ENCODE data around the gene TDRD9. TPM values are rescaled to one million over a fixed set of nuclear protein-coding genes. Genes with fewer than 3 reads are reported as not detected.
A peak's percentile ranks its signal among the peaks of the same experiment; 100 is the strongest.

Gene TDRD9
- total and polyA plus RNA-seq, 8 donors: 0.63 to 9.1 (median 2.2) TPM

GRCh38 chr14:103989964-103990363 is 61.7 kb downstream of the TDRD9 start:
- intact Hi-C loops (cut with DNase I): no loop called here
- no peak for TF ChIP-seq CTCF (IDR thresholded peaks at IDR 0.05)
- DNase-seq (no peak), ATAC-seq (no peak)
- Histone ChIP-seq H3K27me3 (no peaks in the 10 kb centered on the region), H3K9me3 (peaks cover 0 to 6% of the 10 kb centered on the region in 2 donors), H3K27ac (no peak overlapping the region), H3K4me3 (no peak overlapping the region), H3K36me3 (no peaks in the 10 kb centered on the region), H3K4me1 (no peaks in the 10 kb centered on the region)

- DNase-seq: no peak
Measured at GRCh38 chr14:103994535-103995184, 66.4 kb downstream of the TDRD9 start.

GRCh38 chr14:103995876-103996275 is 67.6 kb downstream of the TDRD9 start:
- ATAC-seq: no peak
- no peak overlapping the region for H3K4me3 ChIP-seq
- no peaks in the 10 kb centered on the region for H3K4me1 ChIP-seq
- TF ChIP-seq CTCF (IDR thresholded peaks at IDR 0.05): no peak
- H3K27me3 ChIP-seq: peaks cover 0 to 7% of the 10 kb centered on the region in 2 donors
- intact Hi-C loops (cut with DNase I): no loop called here
- H3K9me3 ChIP-seq: no peaks in the 10 kb centered on the region
- no peaks in the 10 kb centered on the region for H3K36me3 ChIP-seq
- H3K27ac ChIP-seq: no peak overlapping the region
- no peak for DNase-seq

More at GRCh38 chr14:103994535-103995184, 66.4 kb downstream of the TDRD9 start:
- no peak for TF ChIP-seq CTCF (IDR thresholded peaks at IDR 0.05)
- no peaks in the 10 kb centered on the region for H3K9me3 ChIP-seq
- ATAC-seq: peak; percentile 79
- peaks cover 0 to 7% of the 10 kb centered on the region in 2 donors for H3K27me3 ChIP-seq
- H3K4me1 ChIP-seq: no peaks in the 10 kb centered on the region
- intact Hi-C loops (cut with DNase I): no loop called here
- H3K36me3 ChIP-seq: no peaks in the 10 kb centered on the region
- H3K4me3 ChIP-seq: no peak overlapping the region
- H3K27ac ChIP-seq: peak overlapping the region; percentile 6 to 44

GRCh38 chr14:103997391-103997790 is 69.1 kb downstream of the TDRD9 start:
- Histone ChIP-seq H3K9me3 (no peaks in the 10 kb centered on the region), H3K27me3 (peaks cover 0 to 7% of the 10 kb centered on the region in 2 donors), H3K4me1 (no peaks in the 10 kb centered on the region), H3K4me3 (no peak overlapping the region), H3K27ac (no peak overlapping the region), H3K36me3 (no peaks in the 10 kb centered on the region)
- TF ChIP-seq CTCF (IDR thresholded peaks at IDR 0.05): no peak
- intact Hi-C loops (cut with DNase I): no loop called here
- ATAC-seq: no peak
- no peak for DNase-seq

GRCh38 chr14:103998027-103998426 is 69.8 kb downstream of the TDRD9 start:
- Histone ChIP-seq H3K4me3 (no peak overlapping the region), H3K27ac (no peak overlapping the region), H3K36me3 (no peaks in the 10 kb centered on the region), H3K27me3 (peaks cover 0 to 7% of the 10 kb centered on the region in 2 donors), H3K4me1 (no peaks in the 10 kb centered on the region), H3K9me3 (no peaks in the 10 kb centered on the region)
- no peak for TF ChIP-seq CTCF (IDR thresholded peaks at IDR 0.05)
- DNase-seq (no peak), ATAC-seq (no peak)
- intact Hi-C loops (cut with DNase I): no loop called here
